HepG2 (cell line): ENCODE measurements around the gene PIGN. TPM values are rescaled to one million over a fixed set of nuclear protein-coding genes. Genes with fewer than 3 reads are reported as not detected.

Experiments
- ATAC-seq: fragments of 200-7000 bp; cut with Tn5 transposase; 3 replicates; pipeline ENCODE4 v1.9.1; 2020; ENCODE audit warnings: mild to moderate bottlenecking, moderate library complexity
- BruUV-seq: library from RNA; stranded (reverse); fragments of 400-500 nt; replicated peaks from 2 replicates; lab custom pipeline; 2021; lab: Mats Ljungman, UMichigan
- CTCF ChIA-PET: fragments of 300-600 bp; formaldehyde crosslinking; extraction: SDS; loops from one replicate; lab custom pipeline; 2021; ENCODE audit warnings: low total read pairs, inconsistent platforms, low intra/inter-chr PET ratio; lab: Yijun Ruan, JAX
- POLR2A ChIA-PET: fragments of 350-600 bp; sonication (Branson Sonifier 250); formaldehyde crosslinking; loops from one replicate; lab custom pipeline; 2020; ENCODE audit warnings: antibody characterized with exemption, inconsistent platforms; lab: Yijun Ruan, JAX
- DNase-seq: peaks from one replicate; pipeline ENCODE4 v3.0.0-alpha.2; 2015; ENCODE audit warnings: low spot score
- FAIRE-seq: peaks from 3 replicates; lab custom pipeline; 2011; peaks lifted over from hg19 to GRCh38; lab: Jason Lieb, UNC
- H2AFZ ChIP-seq: one replicate; pipeline ENCODE4 v1.6.1; 2011; ENCODE audit warnings: low read length, inconsistent platforms
- H3K27ac ChIP-seq: fragments of 300-600 bp; 3 replicates; pipeline ENCODE4 v1.8.0; 2011; ENCODE audit warnings: mixed run types, mild to moderate bottlenecking, mixed read lengths, low read length, inconsistent platforms; ENCODE audit not compliant: insufficient read depth; ENCODE audit errors: extremely low read length
- H3K27me3 ChIP-seq, 2 experiments: fragments of 200-600 bp in 1 of 2; 2 replicates in 1 of 2; 3 replicates in 1 of 2; pipeline versions ENCODE4 v1.6.0 to v1.8.0; 2011; ENCODE audit warnings: low read length in 2 of 2, mild to moderate bottlenecking in 2 of 2, moderate library complexity in 2 of 2, inconsistent platforms in 1 of 2; ENCODE audit not compliant: insufficient read depth in 2 of 2, control insufficient read depth in 1 of 2
- H3K36me3 ChIP-seq, 2 experiments: fragments of 200-600 bp in 1 of 2; replicated peaks in 1 of 2; 2 replicates in 1 of 2; 3 replicates in 1 of 2; pipeline versions ENCODE4 v1.5.1 to v1.8.0; 2011; ENCODE audit warnings: low read length in 2 of 2, inconsistent platforms in 1 of 2; ENCODE audit not compliant: insufficient read depth in 2 of 2, control insufficient read depth in 1 of 2
- H3K4me1 ChIP-seq: 2 replicates; pipeline ENCODE4 v1.5.1; 2012; ENCODE audit warnings: low read length, inconsistent platforms; ENCODE audit not compliant: insufficient read depth
- H3K4me2 ChIP-seq: 2 replicates; pipeline ENCODE4 v1.6.0; 2011; ENCODE audit warnings: low read depth, low read length, inconsistent platforms
- H3K4me3 ChIP-seq, 3 experiments: fragments of 200-600 bp in 1 of 3; sonication (generic), shearing (Covaris generic) in 1 of 3; replicated peaks in 1 of 3; 2 replicates each; pipeline ENCODE4 v1.5.1; 2011 to 2016; ENCODE audit warnings: low read length in 3 of 3, inconsistent platforms in 2 of 3, low read depth in 2 of 3, mild to moderate bottlenecking in 2 of 3, control low read depth in 1 of 3, mixed read lengths in 1 of 3; ENCODE audit not compliant: insufficient read depth in 1 of 3
- H3K79me2 ChIP-seq: one replicate; pipeline ENCODE4 v1.6.1; 2011; ENCODE audit warnings: low read length, inconsistent platforms; ENCODE audit not compliant: insufficient read depth
- H3K9ac ChIP-seq: 2 replicates; pipeline ENCODE4 v1.6.0; 2011; ENCODE audit warnings: mild to moderate bottlenecking, low read depth, low read length, inconsistent platforms; ENCODE audit not compliant: insufficient read depth
- H3K9me3 ChIP-seq: 2 replicates; pipeline ENCODE4 v1.5.1; 2012; ENCODE audit warnings: mild to moderate bottlenecking, low read length
- H4K20me1 ChIP-seq: 2 replicates; pipeline ENCODE4 v1.6.0; 2011; ENCODE audit warnings: inconsistent platforms, mild to moderate bottlenecking, low read length, moderate library complexity; ENCODE audit not compliant: insufficient read depth
- DPF2 ChIP-seq: sonication (generic); formaldehyde crosslinking; IDR thresholded peaks from 2 replicates; pipeline ENCODE4 v1.4.0; 2020; ENCODE audit warnings: mild to moderate bottlenecking, low read depth, missing genetic modification reagents, borderline replicate concordance
- FOXM1 ChIP-seq: sonication (generic); formaldehyde crosslinking; IDR thresholded peaks from 2 replicates; pipeline ENCODE4 v1.5.0; 2020; ENCODE audit warnings: missing genetic modification reagents
- GTF2F1 ChIP-seq: fragments of 150-350 bp; IDR thresholded peaks from 2 replicates; pipeline ENCODE4 v1.6.1; 2014; ENCODE audit warnings: low read length
- KAT8 ChIP-seq: IDR thresholded peaks from 2 replicates; pipeline ENCODE4 v1.6.1; 2016; ENCODE audit warnings: missing genetic modification reagents, missing compliant biosample characterization
- MIER2 ChIP-seq: IDR thresholded peaks from 2 replicates; pipeline ENCODE4 v1.6.1; 2016; ENCODE audit warnings: missing biosample characterization, missing genetic modification reagents
- RXRA ChIP-seq: sonication (generic); formaldehyde crosslinking; IDR thresholded peaks from 2 replicates; pipeline ENCODE4 v1.5.1; 2020; ENCODE audit warnings: missing genetic modification reagents
- ZNF256 ChIP-seq: sonication (generic); formaldehyde crosslinking; conservative IDR thresholded peaks from 2 replicates; pipeline ENCODE4 v1.4.0; 2020; ENCODE audit warnings: missing genetic modification reagents
- ZNF263 ChIP-seq: sonication (generic); formaldehyde crosslinking; IDR thresholded peaks from 2 replicates; pipeline ENCODE4 v1.4.0; 2020; ENCODE audit warnings: missing genetic modification reagents
- ZNF724P ChIP-seq: sonication (generic); formaldehyde crosslinking; IDR thresholded peaks from 2 replicates; pipeline ENCODE4 v1.8.0; 2022; ENCODE audit warnings: missing genetic modification reagents, borderline replicate concordance
- ZNF780A ChIP-seq: sonication (generic); formaldehyde crosslinking; IDR thresholded peaks from 2 replicates; pipeline ENCODE4 v1.8.0; 2022; ENCODE audit warnings: mild to moderate bottlenecking, missing genetic modification reagents, moderate library complexity
- WGBS: methylation state at CpG from one replicate; pipeline ENCODE4 v1.1.6; 2017; ENCODE audit warnings: low lambda C conversion rate; 5-methylcytosine and 5-hydroxymethylcytosine counted together
- in situ Hi-C: cut with HindIII; loops from 2 replicates; pipeline ENCODE4 v1.10.0; 2017; ENCODE audit warnings: low pct_unique_long_range_greater_than_20kb; ENCODE audit not compliant: extremely low pct_ligation_motif_present
- intact Hi-C: fragments of 100-400 bp; cut with micrococcal nuclease; formaldehyde crosslinking; loops from one replicate; pipeline ENCODE4 v1.10.0; 2022; ENCODE audit not compliant: unreplicated experiment
- polyA plus RNA-seq, 8 experiments: library from polyadenylated mRNA; depleted of rRNA in 3 of 8; stranded (reverse) in 7 of 8; unstranded in 1 of 8; fragments of >200 nt; fragmentation: Illumina TruSeq in 4 of 8; extraction: Trizol in 4 of 8; gene quantifications; 2 replicates each; pipeline versions ENCODE4 v1.2.1 to v1.2.3, GENCODE V29; 2011 to 2016; ENCODE audit warnings: low read depth in 4 of 8, missing spikeins in 1 of 8, mixed read lengths in 1 of 8; ENCODE audit not compliant: insufficient read depth in 1 of 8
- total RNA-seq, 5 experiments: library from RNA; depleted of rRNA; stranded (reverse); fragments of >200 nt; fragmentation: Illumina TruSeq; extraction: Trizol; gene quantifications; 2 replicates each; pipeline ENCODE4 v1.2.3, GENCODE V29; 2016; ENCODE audit warnings: low read depth in 1 of 5
- TF ChIP-seq, protein P1 (sequence below): sonication (generic); formaldehyde crosslinking; conservative IDR thresholded peaks from 2 replicates; pipeline ENCODE4 v1.4.0; 2020; ENCODE audit warnings: missing genetic modification reagents
- TF ChIP-seq, protein P2 (sequence below): sonication (generic); formaldehyde crosslinking; conservative IDR thresholded peaks from 2 replicates; pipeline ENCODE4 v1.4.0; 2020; ENCODE audit warnings: missing genetic modification reagents
- TF ChIP-seq, protein P3 (sequence below), 2 experiments: fragments of 450-650 bp in 1 of 2; sonication (generic) in 1 of 2; formaldehyde crosslinking; IDR thresholded peaks; 2 replicates each; pipeline versions ENCODE4 v1.5.0 to v1.8.0; 2020 to 2022; ENCODE audit warnings: mild to moderate bottlenecking in 1 of 2, missing genetic modification reagents in 1 of 2
- TF ChIP-seq, protein P4 (sequence below): sonication (generic); formaldehyde crosslinking; IDR thresholded peaks from 2 replicates; pipeline ENCODE4 v1.8.0; 2023; ENCODE audit warnings: mild to moderate bottlenecking, missing genetic modification reagents
- TF ChIP-seq, protein P5 (sequence below): sonication (generic); formaldehyde crosslinking; IDR thresholded peaks from 2 replicates; pipeline ENCODE4 v1.5.1; 2020; ENCODE audit warnings: missing genetic modification reagents, mild to moderate bottlenecking, borderline replicate concordance
- TF ChIP-seq, protein P6 (sequence below): sonication (generic); formaldehyde crosslinking; IDR thresholded peaks from 2 replicates; pipeline ENCODE4 v1.4.0; 2020; ENCODE audit warnings: missing genetic modification reagents

PIGN gene
- total and polyA plus RNA-seq, 2 of the 13 experiments (the other 11 are each of a cell fraction or from before 2014, with no cell fraction given): 15.5 to 33.6 TPM

DNA sequence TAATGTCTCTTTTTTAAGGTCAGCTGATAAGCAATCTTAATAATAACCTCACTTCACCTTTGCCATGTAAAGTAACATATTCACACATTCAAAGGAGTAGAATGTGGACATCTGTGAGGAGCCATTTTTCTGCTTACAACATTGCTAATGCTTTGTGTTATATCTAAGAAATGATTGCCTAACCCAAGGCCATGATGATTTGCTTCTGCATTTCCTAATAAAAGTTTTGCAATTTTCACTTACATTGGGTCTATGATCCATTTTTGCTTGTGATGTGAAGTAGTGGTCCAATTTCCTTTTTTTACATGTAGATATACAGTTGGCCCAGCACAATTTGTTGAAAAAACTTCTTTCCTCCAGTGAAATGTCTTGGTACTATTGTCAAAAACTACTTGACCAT, 22.2 kb upstream of the PIGN start (continued):
- TF ChIP-seq, protein P1, sequence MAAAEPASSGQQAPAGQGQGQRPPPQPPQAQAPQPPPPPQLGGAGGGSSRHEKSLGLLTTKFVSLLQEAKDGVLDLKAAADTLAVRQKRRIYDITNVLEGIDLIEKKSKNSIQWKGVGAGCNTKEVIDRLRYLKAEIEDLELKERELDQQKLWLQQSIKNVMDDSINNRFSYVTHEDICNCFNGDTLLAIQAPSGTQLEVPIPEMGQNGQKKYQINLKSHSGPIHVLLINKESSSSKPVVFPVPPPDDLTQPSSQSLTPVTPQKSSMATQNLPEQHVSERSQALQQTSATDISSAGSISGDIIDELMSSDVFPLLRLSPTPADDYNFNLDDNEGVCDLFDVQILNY (CRISPR knock-in tag): no peak
- TF ChIP-seq RXRA (CRISPR knock-in tag) (no peak), GTF2F1 (no peak), ZNF780A (CRISPR knock-in tag) (no peak), ZNF263 (CRISPR knock-in tag) (no peak)
- TF ChIP-seq, protein P2, sequence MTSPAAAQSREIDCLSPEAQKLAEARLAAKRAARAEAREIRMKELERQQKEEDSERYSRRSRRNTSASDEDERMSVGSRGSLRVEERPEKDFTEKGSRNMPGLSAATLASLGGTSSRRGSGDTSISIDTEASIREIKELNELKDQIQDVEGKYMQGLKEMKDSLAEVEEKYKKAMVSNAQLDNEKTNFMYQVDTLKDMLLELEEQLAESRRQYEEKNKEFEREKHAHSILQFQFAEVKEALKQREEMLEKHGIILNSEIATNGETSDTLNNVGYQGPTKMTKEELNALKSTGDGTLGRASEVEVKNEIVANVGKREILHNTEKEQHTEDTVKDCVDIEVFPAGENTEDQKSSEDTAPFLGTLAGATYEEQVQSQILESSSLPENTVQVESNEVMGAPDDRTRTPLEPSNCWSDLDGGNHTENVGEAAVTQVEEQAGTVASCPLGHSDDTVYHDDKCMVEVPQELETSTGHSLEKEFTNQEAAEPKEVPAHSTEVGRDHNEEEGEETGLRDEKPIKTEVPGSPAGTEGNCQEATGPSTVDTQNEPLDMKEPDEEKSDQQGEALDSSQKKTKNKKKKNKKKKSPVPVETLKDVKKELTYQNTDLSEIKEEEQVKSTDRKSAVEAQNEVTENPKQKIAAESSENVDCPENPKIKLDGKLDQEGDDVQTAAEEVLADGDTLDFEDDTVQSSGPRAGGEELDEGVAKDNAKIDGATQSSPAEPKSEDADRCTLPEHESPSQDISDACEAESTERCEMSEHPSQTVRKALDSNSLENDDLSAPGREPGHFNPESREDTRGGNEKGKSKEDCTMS: no peak
- TF ChIP-seq, all 625 proteins: peak for 0

DNA sequence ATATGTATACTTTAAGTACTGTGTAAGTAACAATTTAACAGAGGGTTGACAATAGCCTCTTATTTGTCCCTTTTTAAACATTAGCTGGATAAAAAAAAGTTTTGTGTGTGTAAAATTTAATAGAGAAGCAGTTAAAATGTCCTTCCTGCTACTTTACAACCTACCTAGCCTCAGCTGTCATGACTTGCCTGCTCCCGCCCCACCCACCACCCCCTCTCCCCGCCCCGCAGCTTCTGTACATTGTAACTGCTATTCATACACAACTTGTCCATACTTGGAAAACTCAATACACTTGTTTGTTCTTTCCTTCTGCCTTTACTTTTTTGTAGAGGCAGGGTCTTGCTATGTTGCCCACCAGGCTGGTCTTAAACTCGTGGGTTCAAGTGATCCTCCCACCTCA, 19.7 kb upstream of the PIGN start:
- Histone ChIP-seq H4K20me1 (no peaks in the 10 kb centered on the region), H3K4me3 (no peak overlapping the region), H3K9ac (no peak overlapping the region), H2AFZ (no peak overlapping the region), H3K36me3 (no peaks in the 10 kb centered on the region), H3K4me1 (0 out of 2 replicates have a peak, but pooled peaks cover 5% of the 10 kb centered on the region), H3K79me2 (peaks cover 66% of the 10 kb centered on the region), H3K9me3 (peaks cover 14% of the 10 kb centered on the region), H3K27ac (no peak overlapping the region), H3K27me3 (no peaks in the 10 kb centered on the region), H3K4me2 (no peak overlapping the region)
- DNase-seq (no peak), FAIRE-seq (no peak), ATAC-seq (no peak)
- POLR2A ChIA-PET: no interaction called here
- CTCF ChIA-PET: no interaction called here
- 95% methylated on average over 4 of the region's 4 CpGs for WGBS
- intact Hi-C loops (no loop called here), in situ Hi-C loops (no loop called here)
- BruUV-seq: no TSS peak
- TF ChIP-seq, protein P3, sequence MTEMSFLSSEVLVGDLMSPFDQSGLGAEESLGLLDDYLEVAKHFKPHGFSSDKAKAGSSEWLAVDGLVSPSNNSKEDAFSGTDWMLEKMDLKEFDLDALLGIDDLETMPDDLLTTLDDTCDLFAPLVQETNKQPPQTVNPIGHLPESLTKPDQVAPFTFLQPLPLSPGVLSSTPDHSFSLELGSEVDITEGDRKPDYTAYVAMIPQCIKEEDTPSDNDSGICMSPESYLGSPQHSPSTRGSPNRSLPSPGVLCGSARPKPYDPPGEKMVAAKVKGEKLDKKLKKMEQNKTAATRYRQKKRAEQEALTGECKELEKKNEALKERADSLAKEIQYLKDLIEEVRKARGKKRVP (CRISPR knock-in tag; IDR thresholded peaks at IDR 0.05): no peak
- TF ChIP-seq KAT8: no peak
- no peak for TF ChIP-seq DPF2 (CRISPR knock-in tag)
- TF ChIP-seq, protein P4, sequence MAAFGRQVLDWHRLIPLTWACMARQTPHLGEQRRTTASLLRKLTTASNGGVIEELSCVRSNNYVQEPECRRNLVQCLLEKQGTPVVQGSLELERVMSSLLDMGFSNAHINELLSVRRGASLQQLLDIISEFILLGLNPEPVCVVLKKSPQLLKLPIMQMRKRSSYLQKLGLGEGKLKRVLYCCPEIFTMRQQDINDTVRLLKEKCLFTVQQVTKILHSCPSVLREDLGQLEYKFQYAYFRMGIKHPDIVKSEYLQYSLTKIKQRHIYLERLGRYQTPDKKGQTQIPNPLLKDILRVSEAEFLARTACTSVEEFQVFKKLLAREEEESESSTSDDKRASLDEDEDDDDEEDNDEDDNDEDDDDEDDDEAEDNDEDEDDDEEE (CRISPR knock-in tag): no peak
- TF ChIP-seq MIER2 (CRISPR knock-in tag): no peak
- TF ChIP-seq ZNF724P (CRISPR knock-in tag): no peak
- TF ChIP-seq, protein P5, sequence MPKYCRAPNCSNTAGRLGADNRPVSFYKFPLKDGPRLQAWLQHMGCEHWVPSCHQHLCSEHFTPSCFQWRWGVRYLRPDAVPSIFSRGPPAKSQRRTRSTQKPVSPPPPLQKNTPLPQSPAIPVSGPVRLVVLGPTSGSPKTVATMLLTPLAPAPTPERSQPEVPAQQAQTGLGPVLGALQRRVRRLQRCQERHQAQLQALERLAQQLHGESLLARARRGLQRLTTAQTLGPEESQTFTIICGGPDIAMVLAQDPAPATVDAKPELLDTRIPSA (CRISPR knock-in tag): no peak
- TF ChIP-seq ZNF256: no peak
- TF ChIP-seq, protein P6, sequence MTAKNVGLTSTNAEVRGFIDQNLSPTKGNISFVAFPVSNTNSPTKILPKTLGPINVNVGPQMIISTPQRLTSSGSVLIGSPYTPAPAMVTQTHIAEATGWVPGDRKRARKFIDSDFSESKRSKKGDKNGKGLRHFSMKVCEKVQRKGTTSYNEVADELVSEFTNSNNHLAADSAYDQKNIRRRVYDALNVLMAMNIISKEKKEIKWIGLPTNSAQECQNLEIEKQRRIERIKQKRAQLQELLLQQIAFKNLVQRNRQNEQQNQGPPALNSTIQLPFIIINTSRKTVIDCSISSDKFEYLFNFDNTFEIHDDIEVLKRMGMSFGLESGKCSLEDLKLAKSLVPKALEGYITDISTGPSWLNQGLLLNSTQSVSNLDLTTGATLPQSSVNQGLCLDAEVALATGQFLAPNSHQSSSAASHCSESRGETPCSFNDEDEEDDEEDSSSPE (CRISPR knock-in tag): no peak
- no peak for TF ChIP-seq FOXM1 (CRISPR knock-in tag)
